ENCODE data around the gene MYO7A.

MYO7A gene

DNA sequence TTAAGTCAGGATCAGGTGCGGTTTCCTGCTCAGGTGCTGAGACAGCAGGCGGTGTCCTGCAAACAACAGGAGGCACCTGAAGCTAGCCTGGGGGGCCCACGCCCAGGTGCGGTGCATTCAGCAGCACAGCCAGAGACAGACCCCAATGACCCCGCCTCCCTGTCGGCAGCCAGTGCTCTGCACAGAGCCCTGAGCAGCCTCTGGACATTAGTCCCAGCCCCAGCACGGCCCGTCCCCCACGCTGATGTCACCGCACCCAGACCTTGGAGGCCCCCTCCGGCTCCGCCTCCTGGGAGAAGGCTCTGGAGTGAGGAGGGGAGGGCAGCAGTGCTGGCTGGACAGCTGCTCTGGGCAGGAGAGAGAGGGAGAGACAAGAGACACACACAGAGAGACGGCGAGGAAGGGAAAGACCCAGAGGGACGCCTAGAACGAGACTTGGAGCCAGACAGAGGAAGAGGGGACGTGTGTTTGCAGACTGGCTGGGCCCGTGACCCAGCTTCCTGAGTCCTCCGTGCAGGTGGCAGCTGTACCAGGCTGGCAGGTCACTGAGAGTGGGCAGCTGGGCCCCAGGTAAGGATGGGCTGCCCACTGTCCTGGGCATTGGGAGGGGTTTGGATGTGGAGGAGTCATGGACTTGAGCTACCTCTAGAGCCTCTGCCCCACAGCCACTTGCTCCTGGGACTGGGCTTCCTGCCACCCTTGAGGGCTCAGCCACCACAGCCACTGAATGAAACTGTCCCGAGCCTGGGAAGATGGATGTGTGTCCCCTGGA lies at the start of gene MYO7A:
TSS of gene MYO7A (plus strand) at position 327 of the 772 bp plus-strand sequence. CDS start 2,389 bp downstream, outside the sequence.
- DNase-seq = no peak

DNA sequence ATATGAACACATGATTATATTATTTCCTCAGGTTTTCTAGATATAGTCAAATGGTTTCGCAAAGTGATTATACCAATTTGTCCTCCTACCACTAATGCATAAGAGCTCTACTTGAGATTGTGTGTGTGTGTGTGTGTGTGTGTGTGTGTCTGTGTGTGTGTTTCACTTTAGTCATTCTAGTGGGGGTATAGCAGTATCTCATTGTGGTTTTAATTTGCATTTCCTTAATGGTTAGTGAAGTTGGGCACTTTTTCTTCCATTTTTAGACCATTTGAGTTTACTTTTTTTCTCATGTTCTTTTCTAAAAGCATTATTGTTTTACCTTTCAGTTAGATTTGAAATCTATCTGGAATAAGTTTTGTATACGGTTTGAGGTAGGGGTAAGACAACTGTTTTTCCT lies 48.4 kb upstream of the MYO7A start:
- DNase-seq = no peak

DNA sequence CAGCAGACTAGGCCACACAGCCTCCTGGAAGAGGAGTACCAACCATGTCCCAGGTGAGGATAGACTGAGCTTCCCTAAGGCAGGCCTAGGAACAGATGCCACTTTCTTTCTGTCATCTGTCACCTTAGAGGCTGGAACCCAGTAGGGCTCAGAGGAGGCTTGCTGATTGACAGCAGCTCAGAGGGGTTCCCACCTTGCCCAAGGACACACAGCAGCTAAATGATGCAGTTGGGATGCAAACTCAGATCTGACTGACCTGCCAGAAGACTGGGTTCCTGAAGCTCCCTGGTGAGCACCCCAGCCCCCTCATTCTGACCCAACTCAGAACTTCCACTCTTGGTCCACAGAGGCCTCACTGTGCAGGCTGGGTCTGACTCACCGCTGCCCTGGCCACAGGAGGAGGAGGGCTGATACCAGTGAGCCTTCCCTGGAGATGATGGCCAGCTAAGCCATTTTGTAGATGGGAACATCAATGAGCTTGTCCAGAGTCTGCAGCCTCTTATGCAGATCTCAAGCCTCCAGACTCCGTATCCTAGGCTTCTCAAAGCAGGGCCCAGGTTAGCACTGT lies 47.3 kb upstream of the MYO7A start:
- no peak for DNase-seq

DNA sequence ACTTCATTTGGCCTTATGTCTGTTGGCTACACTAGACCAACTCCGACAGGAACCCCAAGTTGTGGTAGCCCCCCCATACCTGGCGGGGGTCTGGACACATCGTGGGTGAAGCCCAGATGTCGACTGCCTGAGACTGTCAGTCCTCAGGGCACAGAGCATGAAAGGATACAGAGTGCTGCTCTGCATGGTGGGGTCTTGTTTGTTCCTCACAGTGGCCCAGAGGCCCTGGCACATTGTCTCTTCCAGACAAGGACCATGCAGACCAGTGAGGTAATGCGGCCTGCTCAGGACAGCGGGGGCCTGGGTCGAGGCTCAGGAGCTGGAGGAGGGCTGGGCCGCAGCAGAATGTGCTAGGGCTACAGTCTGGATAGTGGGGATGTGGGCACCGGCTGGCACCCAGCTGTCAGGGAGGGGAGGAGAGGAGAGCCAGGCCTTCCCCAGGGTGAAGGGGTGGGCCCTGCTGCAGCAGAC lies 46.6 kb upstream of the MYO7A start:
- no peak for DNase-seq

DNA sequence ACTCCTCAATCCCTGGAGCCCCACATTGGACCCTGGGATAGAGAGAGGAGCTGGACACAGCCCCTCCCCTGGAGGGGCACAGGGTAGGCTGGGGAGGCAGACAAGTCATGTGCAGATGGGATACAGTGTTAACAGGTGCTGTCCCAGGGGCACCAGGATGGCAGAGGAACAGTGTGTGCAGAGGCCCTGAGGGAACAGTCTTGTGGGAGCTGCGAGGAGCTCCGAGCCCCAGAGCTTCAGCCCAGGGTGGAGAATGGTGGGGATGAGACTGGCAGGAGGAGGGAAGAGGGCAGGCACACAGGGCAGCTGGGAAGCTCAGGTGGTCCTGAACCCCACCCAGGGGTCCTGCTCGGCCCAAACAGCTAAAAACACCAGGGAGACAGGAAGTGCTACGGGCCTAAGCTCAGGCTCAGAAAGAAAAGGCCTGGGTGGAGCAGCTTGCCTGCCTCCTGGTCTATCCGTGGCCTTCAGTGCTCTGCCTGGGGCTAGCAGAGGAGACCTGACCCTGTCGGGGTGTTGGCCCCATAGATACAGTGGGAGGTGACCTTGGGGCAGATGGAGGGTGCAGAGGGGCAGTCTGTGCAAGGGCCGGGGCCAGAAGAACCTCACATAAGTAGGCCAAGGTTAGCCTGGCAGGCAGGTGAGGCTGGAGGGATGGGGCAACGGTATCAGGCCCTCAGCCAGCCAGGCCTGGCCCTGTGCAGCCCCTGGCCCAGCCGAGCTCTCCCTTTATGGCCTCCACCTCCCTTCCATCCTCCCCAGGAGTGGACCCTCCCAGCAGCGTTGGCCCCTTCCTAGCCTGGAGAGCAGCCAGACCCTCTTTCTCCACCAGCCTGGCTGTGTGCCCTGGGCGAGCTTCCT lies 45.8 kb upstream of the MYO7A start:
- no peak for DNase-seq

DNA sequence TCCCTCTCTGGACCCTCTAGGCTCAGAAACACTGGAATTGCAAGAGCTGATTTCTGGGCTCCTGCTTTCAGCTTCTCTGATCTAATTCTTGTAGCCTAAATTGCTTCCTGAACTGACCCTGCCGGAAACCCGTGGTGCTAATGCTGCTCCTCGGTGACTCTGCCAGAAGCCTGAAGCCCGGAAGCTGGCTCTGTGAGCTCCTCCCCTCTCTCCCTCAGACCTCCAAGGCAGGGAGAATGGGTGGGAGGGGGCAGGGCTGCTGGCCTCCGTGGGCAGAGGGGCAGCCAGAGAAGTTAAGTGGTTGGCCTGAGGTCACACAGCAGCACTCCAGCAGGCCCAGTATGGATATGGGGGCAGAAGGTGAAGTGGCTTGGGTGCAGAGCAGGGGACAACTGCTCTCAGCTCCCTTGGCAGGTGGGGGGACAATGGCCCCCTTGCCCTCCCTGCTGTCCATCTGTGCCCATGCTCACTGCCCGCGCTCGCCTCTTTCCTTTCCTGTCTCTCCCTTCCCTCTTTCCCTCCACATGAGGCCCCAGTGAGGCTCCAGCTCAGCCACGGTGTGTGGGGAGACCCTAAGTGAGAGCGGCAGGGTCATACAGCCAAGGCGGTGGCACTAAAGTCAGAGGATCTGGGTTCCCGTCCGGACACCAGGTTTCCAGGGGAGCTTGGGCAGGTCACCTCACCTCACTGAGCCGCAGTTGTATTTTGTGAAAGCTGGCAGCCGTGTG lies 45.0 kb upstream of the MYO7A start:
- DNase-seq = peak in 2 of 4 experiments; percentile 8 to 14

DNA sequence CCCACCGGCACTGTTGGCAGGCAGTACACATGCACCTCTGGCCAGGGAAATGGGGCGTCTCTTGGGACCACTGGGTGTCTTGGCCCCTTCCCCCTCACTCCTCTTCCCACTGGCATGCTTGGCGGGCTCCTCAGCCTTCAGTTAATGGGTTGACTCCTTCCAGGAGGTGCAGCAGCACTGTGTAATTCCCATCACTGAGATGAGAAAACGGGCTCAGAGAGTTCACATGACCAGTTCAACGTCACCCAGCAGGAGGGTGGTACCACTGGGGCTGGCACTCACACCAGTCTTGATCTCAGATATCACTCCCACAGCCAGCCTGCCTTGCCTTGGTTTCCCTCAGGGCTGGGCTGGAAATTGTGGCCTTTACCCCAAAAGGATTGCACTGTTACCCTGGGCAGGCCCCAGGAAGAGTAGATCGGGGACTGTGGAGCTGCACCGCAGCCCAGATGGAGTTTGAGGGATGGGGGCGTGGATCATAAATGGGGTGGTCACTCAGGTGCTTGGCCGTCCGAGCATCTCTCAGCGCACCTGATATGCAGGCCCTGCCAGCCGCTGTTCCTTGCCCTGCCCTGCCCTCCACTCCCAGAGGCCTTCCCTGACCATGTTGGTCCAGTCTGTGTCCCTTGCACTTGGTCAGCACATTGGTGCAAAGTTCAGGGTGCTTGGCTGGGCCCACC lies 44.3 kb upstream of the MYO7A start:
- DNase-seq = no peak

DNA sequence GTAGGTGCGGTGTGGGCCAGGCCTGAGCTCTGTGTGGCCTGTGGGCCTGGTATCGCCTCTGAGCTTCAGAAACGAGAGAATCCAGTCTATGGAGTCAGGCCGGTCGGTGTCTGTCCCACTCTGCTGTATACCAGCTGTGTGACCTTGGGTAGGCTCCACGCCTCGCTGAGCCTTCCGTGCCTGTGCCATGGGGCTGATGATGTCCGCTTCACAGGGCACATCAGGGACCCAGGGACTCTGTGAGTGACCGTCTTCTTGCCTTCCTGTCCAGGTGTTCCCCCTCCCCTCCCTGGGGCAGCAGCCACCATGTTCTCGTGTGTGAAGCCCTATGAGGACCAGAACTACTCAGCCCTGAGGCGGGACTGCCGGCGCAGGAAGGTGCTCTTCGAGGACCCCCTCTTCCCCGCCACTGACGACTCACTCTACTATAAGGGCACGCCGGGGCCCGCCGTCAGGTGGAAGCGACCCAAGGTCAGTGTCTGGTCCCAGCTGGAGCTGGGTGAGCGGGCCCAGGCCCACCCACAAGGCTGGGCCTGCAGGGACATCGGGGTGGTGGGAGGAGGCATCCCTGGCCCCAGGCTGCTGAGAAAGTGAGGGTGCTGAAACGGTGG lies 43.4 kb upstream of the MYO7A start:
- no peak for DNase-seq

DNA sequence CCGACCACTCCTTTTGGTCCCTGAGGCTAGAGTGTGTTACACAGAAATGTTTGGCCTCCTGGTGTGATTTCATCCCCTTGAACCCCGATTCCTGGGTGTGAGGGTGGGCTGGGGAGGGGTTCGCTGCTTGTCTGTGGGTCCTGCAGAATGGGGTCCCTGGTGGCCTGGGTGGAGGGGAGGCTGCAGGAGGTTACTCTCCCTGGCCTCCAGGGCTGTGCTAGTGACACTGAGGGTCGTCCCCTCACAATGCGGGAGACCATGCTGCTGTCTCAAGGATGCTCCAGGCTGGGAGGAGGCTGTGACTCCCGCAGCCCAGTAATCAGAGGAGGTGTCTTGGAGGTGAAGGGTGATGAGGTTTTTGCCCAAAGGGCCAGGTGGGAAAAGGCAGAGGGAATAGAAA lies 42.4 kb upstream of the MYO7A start:
- no peak for DNase-seq

DNA sequence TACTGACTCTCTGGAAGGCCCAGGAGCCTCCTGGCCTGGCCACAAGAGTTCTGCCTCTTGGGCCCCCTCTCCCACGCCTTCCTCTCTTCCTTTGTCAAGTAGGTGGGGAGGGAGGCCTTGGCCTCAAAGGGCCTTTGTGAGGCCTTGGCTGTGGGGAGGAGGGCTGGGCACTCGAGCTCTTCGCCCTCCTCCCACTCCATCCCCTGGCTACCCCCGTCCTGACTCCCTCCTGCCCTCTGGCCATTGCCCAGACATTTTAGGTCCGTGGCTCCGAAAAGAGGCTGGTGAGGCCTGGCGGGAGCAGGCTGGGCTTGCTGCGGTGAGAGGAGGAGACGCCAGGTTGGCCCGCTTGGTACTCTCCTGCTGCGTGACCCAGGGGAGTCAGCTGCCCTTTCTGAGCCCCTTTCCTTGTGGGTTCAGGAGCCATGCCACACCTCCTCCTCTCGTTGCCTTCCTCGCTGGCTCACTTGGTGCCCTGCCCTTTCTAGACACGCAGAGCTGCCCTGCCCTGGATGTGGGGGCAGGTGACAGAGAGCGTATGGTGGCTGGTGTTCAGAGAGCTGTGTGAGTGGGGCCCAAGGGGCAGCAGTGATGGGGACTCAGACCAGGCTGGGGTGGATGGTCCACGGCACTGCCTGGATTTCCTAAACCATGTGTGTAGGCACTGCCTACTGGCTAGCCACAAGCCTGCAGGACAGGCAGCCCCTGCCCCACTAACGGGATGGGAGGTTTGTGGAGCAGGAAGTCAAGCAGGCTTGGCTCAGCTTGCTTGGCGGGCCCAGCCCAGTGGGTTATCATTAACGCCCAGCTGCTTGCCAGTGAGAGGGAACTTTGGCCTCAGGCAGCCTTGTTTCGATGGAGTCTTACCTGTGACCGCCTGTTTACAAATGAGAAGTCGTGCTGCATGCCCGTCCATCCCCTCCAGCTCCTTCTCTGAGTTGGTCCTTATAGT lies 41.2 kb upstream of the MYO7A start:
- no peak for DNase-seq

DNA sequence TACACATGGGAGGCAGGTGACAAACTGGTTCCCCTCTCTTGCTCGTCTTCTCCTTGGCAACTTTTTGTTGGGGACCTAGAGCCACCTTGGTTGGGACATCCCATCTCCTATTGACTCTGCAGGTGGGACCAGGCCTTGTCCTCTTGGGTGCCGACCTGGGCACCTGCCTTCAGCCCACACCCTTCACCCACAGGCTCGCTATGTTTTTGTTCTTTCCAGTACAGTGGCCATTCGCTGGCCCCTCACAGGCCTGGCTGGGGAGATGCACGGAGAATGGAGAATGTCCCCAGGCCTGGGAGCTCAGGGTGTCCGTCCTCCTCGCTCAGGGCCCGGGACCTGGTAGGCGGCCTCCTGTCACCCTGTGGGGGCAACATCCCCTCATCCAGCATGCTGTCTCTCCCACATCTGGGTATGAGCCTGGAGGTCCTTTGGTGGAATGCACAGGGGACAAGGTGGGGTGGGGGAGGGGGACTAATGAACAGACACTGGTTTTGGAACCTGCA lies 40.3 kb upstream of the MYO7A start:
- no peak for DNase-seq

DNA sequence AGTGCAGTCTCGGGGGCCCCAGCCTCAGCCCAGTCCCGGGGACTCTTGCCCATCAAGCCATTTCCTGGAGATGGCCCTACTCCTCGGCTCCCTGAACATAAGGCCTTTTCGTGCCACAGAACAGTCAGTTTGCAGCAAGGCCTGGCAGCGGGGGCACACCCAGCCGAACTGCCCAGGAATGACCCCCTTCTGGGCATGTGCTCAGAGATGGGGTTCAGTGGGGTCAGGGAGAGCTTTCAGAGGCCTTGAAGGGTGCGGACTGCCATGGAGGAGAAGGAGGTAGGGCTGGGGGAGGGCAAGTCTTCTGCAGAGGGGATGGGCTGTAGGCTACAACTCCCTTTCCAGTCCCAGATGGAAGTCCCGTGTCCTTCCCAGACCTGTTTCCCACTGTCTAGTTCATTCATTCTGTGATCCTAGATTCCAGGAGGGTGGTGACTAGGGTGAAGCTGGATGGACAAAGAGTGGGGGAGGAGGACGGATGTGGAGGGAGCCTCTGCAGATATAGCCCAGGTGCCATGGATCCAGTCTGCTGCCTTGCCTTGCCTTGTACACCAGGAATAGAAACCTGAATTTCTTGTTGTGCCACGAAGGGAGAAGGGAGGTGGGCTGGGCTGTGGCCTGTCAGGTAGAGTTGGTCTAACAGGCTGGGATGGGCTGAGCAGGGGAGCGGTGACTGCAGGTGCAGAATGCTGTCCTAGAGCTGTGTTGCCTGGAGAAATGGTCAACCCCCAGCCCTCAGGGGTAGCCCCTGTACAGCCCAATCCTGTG lies 39.6 kb upstream of the MYO7A start:
- DNase-seq = no peak

DNA sequence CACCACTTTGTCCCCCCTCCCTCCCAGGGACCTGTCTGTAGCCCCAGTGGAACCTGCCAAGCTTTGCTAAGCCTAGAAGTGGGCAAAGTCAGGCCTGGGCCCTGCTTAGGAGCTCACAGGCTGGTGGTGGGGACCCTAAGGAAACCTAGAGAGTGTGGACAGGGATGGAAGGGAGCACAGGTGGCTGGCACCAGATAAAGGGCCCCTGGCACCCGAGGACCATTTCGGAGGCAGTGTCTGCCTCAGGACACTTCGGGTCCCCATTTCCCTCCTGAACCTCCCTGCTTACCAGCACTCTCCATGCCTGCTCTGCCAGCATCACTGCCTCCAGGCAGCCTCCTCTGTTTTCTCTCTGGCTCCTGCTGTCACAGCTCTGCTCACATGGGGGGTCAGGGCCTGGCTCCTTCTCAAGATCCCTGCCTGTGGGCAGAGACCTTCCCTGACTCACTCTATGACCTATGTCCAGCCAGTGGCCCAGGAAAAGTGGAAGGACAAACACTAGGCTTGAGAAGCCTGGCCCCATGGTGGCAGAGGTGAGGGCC lies 39.0 kb upstream of the MYO7A start:
- DNase-seq = no peak

DNA sequence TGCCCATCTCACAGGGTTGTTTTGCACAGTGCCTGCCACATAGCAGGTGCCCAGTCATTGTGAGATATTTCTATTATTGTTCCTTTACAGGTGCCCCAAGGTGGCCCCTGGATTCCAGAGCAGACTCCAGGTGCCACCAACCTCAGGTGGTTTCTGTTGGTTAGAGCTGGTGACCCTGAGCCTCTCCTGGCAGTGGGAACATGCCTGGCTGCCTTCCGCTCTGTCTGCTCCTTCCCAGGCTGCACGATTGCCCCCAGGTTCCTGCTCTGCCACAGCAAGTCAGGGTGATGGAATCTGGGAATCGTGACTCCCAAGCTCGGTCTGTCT lies 38.0 kb upstream of the MYO7A start:
- no peak for DNase-seq

DNA sequence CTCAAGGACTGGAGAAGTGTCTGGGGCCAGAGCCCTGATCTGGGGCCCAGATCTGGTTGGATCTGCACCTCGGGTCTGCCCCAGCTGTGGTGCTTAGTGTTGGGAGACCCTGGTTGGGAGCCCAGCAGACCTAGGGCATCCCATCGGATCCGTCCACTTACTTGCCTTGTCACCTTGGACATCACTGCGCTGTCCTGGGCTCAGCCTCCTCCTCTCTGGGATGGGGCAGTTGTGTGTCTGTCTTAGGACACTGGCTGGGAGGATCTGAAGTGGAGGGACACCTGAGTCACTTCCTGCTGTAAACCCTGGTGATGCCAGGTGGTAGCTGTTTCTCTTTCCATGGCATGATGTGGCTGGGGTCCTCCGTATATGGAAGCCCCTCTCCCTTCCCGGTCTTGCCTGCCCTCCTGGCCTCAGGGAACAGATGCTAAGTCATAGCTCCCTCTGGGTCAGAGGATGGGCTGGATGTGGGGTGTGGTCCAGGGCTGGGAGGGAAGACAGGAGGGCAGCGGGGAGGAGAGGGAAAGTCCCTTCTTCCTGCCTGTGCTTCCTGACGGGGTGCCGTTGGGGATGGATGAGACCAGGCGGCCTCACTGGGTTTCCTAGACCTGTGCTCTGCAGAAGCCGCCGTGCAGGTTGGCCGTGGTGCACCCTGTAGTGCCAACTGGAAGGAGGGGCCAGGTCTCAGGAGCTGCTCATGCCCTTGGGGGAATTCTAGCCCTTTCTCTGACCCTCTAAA lies 37.5 kb upstream of the MYO7A start:
- no peak for DNase-seq

DNA sequence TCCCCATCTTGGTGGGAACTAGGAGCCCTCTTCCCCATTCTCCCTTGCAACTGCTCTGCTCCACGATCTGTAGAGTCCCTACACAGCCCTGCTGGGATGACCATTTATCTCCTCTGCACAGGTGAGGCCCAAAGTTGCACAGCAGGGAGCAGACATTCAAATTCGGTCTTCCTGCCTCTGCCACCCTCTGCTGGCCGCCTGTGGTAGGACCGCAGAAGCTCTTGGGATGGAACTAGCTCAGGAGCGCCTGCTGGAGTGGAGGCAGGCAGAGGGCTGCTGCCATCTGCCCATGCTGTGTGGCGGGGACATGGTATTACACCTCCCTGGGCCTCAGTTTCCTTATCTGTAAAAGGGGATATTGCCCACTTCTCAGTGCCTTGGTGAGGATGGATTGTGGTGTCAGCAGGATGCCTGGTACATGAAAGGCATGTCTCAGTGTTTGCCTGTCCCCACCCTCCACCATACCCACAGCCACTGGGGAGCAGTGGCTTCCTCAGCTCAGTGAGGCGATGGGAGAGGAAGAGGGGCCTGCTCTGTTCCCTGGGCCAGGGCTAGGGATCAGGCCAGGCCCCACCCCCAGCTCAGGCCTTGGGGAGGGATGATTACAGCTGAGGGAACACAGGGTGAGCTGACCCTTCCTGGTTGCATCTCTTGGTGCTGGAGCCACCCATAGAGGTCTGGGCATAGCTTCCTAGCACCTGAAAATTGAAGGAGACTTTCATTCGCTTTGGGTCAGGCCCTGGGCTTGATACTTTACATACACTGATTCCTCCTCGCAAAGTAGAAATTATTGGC lies 36.7 kb upstream of the MYO7A start:
- DNase-seq = peak; percentile 49 to 60 (median 54)

DNA sequence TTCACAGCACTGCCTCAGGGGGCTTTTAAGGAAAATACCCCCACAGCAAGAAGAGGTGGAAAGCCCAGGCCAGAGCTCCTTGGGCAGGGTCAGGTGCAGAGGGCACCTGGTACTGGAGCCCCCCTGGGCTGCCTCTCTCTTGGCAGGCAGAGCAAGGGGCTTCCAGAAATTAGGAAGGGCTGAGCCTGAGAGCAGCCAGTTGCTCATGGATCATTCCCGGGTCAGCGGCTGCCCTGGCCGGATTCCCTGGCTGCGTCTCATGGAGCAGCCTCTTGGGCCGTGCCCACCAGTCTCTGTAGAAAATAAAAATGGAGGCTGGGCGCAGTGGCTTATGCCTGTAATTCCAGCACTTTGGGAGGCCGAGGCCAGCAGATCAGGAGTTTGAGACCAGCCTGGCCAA lies 35.7 kb upstream of the MYO7A start:
- no peak for DNase-seq
